ENCODE data around the gene IFITM10.

- TF ChIP-seq, protein P1, sequence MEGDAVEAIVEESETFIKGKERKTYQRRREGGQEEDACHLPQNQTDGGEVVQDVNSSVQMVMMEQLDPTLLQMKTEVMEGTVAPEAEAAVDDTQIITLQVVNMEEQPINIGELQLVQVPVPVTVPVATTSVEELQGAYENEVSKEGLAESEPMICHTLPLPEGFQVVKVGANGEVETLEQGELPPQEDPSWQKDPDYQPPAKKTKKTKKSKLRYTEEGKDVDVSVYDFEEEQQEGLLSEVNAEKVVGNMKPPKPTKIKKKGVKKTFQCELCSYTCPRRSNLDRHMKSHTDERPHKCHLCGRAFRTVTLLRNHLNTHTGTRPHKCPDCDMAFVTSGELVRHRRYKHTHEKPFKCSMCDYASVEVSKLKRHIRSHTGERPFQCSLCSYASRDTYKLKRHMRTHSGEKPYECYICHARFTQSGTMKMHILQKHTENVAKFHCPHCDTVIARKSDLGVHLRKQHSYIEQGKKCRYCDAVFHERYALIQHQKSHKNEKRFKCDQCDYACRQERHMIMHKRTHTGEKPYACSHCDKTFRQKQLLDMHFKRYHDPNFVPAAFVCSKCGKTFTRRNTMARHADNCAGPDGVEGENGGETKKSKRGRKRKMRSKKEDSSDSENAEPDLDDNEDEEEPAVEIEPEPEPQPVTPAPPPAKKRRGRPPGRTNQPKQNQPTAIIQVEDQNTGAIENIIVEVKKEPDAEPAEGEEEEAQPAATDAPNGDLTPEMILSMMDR (IDR thresholded peaks at IDR 0.05): no peak
- TF ChIP-seq EZH2 (IDR thresholded peaks at IDR 0.05; ENCODE audit: borderline replicate concordance, insufficient read depth, low read depth, low read length, poor library complexity, severe bottlenecking): no peak
Observed at GRCh38 chr11:1738380-1738779, 12.0 kb downstream of the IFITM10 start.

Measured in B cell (primary cell).